GM21737 (cell line): ENCODE data around the gene MYOCOS.

Source experiments
- ATAC-seq: cut with Tn5 transposase; IDR thresholded peaks from one replicate; pipeline ENCODE4 v1.9.1; 2021; ENCODE audit warnings: mild to moderate bottlenecking, moderate library complexity; ENCODE audit not compliant: unreplicated experiment

MYOCOS gene

GRCh38 chr1:171623651-171624331, 1.7 kb downstream of the MYOCOS start:
- no peak for ATAC-seq

GRCh38 chr1:171625225-171625624, 3.2 kb downstream of the MYOCOS start:
- no peak for ATAC-seq

- no peak for ATAC-seq
Observed at GRCh38 chr1:171627020-171627419, 5.0 kb downstream of the MYOCOS start.

GRCh38 chr1:171628225-171628624, 6.2 kb downstream of the MYOCOS start:
- no peak for ATAC-seq

GRCh38 chr1:171635661-171636060, 13.6 kb downstream of the MYOCOS start:
- no peak for ATAC-seq

GRCh38 chr1:171636141-171636540, 14.1 kb downstream of the MYOCOS start:
- ATAC-seq = no peak

- ATAC-seq = no peak
Observed at GRCh38 chr1:171637928-171638576, 16.0 kb downstream of the MYOCOS start.

GRCh38 chr1:171640225-171640624, 18.2 kb downstream of the MYOCOS start:
- no peak for ATAC-seq

- no peak for ATAC-seq
Observed at GRCh38 chr1:171641076-171641864, 19.2 kb downstream of the MYOCOS start.

- no peak for ATAC-seq
Observed at GRCh38 chr1:171642197-171642596, 20.2 kb downstream of the MYOCOS start.

- ATAC-seq = no peak
Observed at GRCh38 chr1:171643156-171643555, 21.1 kb downstream of the MYOCOS start.

- ATAC-seq = peak; percentile 79
Observed at GRCh38 chr1:171644805-171645483, 22.9 kb downstream of the MYOCOS start.

- ATAC-seq = no peak
Observed at GRCh38 chr1:171645553-171646248, 23.7 kb downstream of the MYOCOS start.

- no peak for ATAC-seq
Observed at GRCh38 chr1:171646249-171646560, 24.2 kb downstream of the MYOCOS start.

GRCh38 chr1:171652234-171652822, 30.3 kb downstream of the MYOCOS start, which contains the start of gene MYOC:
TSS of gene MYOC (minus strand) at chr1:171652688. CDS start at chr1:171652611, 77 bp downstream.
- ATAC-seq = no peak

- no peak for ATAC-seq
Observed at GRCh38 chr1:171653796-171654195, 31.8 kb downstream of the MYOCOS start.

GRCh38 chr1:171654201-171654941, 32.3 kb downstream of the MYOCOS start:
- no peak for ATAC-seq

- no peak for ATAC-seq
Observed at GRCh38 chr1:171654942-171655745, 33.1 kb downstream of the MYOCOS start.

GRCh38 chr1:171655746-171656116, 33.7 kb downstream of the MYOCOS start:
- ATAC-seq = no peak
